ENCODE data around the gene ABCD4. TPM values are rescaled to one million over a fixed set of nuclear protein-coding genes. Genes with fewer than 3 reads are reported as not detected.

ABCD4 gene
- total RNA-seq, 1 experiment from 2014 or later, result 45.3 TPM

GRCh38 chr14:74263921-74264320, 38.8 kb downstream of the ABCD4 start:
- Histone ChIP-seq H3K9ac (ENCODE audit: low read length) (no peak overlapping the region), H3K27me3 (ENCODE audit: insufficient read depth, low read length) (no peaks in the 10 kb centered on the region)
- RAD21 ChIA-PET (ENCODE audit: low non-redundant PET in 1 of 2, low total read pairs in 2 of 2, uncharacterized antibody in 2 of 2, unreplicated experiment in 2 of 2), result no interaction called here

More at GRCh38 chr14:74263921-74264320, 38.8 kb downstream of the ABCD4 start:
- Histone ChIP-seq H3K9me3 (ENCODE audit: control insufficient read depth in 1 of 2, insufficient read depth in 1 of 2, low read depth in 1 of 2, low read length in 2 of 2) (no peaks in the 10 kb centered on the region), H3K4me1 (ENCODE audit: control insufficient read depth in 1 of 2, insufficient read depth in 2 of 2, low read length in 2 of 2) (peaks cover 6 to 15% of the 10 kb centered on the region in 2 experiments), H4K20me1 (ENCODE audit: insufficient read depth) (no peaks in the 10 kb centered on the region), H3K4me2 (ENCODE audit: low read length) (no peak overlapping the region), H2AFZ (ENCODE audit: low read depth, low read length, poor library complexity, severe bottlenecking) (no peak overlapping the region), H3K9me2 (ENCODE audit: insufficient read depth) (no peaks in the 10 kb centered on the region), H3K27ac (ENCODE audit: low read depth, low read length) (no peak overlapping the region), H3K4me3 (replicated peaks in 1 of 2; ENCODE audit: low read depth in 1 of 2, low read length in 2 of 2) (no peak overlapping the region), H3K36me3 (ENCODE audit: control insufficient read depth in 1 of 2, insufficient read depth in 2 of 2, low read length in 2 of 2) (no peaks in the 10 kb centered on the region), H3K79me2 (ENCODE audit: insufficient read depth, low read length) (no peaks in the 10 kb centered on the region)
- ChIA-PET POLR2A (no interaction called here), CTCF (no interaction called here)
- intact Hi-C loops (cut with micrococcal nuclease), result no loop called here
- BruUV-seq (replicated peaks), result no TSS peak
- DNase-seq (ENCODE audit: low read depth, low spot score) (no peak), ATAC-seq (no peak)
- no peak for TF ChIP-seq CEBPB (IDR thresholded peaks at IDR 0.05; ENCODE audit: low read depth)
- TF ChIP-seq TCF7L2 (IDR thresholded peaks at IDR 0.05; ENCODE audit: borderline replicate concordance, extremely low read depth, insufficient read depth, insufficient read length), result no peak
- TF ChIP-seq CBX3 (IDR thresholded peaks at IDR 0.05; ENCODE audit: low read depth), result no peak
- TF ChIP-seq RAD21 (IDR thresholded peaks at IDR 0.05; ENCODE audit: low read depth), result no peak
- TF ChIP-seq POLR2AphosphoS5 (IDR thresholded peaks at IDR 0.05; ENCODE audit: low read depth, low read length), result no peak
- TF ChIP-seq ZFX (IDR thresholded peaks at IDR 0.05), result no peak
- no peak for TF ChIP-seq ZBTB33 (IDR thresholded peaks at IDR 0.05; ENCODE audit: extremely low read depth, insufficient replicate concordance, low read length)
- no peak for TF ChIP-seq EGR1 (IDR thresholded peaks at IDR 0.05; ENCODE audit: low read depth)
- TF ChIP-seq POLR2A (IDR thresholded peaks at IDR 0.05; ENCODE audit: borderline replicate concordance, extremely low read depth, insufficient read depth, insufficient read length), result no peak
- no peak for TF ChIP-seq ZNF274 (IDR thresholded peaks at IDR 0.05; ENCODE audit: low read depth, low read length)
- no peak for TF ChIP-seq EZH2phosphoT487 (IDR thresholded peaks at IDR 0.05; ENCODE audit: borderline replicate concordance)
- no peak for TF ChIP-seq ATF3 (IDR thresholded peaks at IDR 0.05)
- TF ChIP-seq EZH2 (IDR thresholded peaks at IDR 0.05), result no peak
- TF ChIP-seq REST (IDR thresholded peaks at IDR 0.05; ENCODE audit: low read depth), result no peak
- TF ChIP-seq SRF (IDR thresholded peaks at IDR 0.05; ENCODE audit: low read depth), result no peak
- no peak for TF ChIP-seq MAX (IDR thresholded peaks at IDR 0.05)
- TF ChIP-seq SIN3A (IDR thresholded peaks at IDR 0.05; ENCODE audit: low read depth), result no peak
- no peak for TF ChIP-seq SP1 (IDR thresholded peaks at IDR 0.05; ENCODE audit: low read depth)
- TF ChIP-seq, protein P1, sequence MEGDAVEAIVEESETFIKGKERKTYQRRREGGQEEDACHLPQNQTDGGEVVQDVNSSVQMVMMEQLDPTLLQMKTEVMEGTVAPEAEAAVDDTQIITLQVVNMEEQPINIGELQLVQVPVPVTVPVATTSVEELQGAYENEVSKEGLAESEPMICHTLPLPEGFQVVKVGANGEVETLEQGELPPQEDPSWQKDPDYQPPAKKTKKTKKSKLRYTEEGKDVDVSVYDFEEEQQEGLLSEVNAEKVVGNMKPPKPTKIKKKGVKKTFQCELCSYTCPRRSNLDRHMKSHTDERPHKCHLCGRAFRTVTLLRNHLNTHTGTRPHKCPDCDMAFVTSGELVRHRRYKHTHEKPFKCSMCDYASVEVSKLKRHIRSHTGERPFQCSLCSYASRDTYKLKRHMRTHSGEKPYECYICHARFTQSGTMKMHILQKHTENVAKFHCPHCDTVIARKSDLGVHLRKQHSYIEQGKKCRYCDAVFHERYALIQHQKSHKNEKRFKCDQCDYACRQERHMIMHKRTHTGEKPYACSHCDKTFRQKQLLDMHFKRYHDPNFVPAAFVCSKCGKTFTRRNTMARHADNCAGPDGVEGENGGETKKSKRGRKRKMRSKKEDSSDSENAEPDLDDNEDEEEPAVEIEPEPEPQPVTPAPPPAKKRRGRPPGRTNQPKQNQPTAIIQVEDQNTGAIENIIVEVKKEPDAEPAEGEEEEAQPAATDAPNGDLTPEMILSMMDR (IDR thresholded peaks at IDR 0.05 in 2 of 3, conservative IDR thresholded peaks at IDR 0.05 in 1 of 3; ENCODE audit: borderline replicate concordance in 1 of 3, insufficient read depth in 1 of 3, low read depth in 2 of 3, low read length in 2 of 3), result no peak
- no peak for TF ChIP-seq ELF1 (IDR thresholded peaks at IDR 0.05; ENCODE audit: borderline replicate concordance, low read depth)
